ENCODE measurements around the gene FTH1.

The FTH1 gene

DNA sequence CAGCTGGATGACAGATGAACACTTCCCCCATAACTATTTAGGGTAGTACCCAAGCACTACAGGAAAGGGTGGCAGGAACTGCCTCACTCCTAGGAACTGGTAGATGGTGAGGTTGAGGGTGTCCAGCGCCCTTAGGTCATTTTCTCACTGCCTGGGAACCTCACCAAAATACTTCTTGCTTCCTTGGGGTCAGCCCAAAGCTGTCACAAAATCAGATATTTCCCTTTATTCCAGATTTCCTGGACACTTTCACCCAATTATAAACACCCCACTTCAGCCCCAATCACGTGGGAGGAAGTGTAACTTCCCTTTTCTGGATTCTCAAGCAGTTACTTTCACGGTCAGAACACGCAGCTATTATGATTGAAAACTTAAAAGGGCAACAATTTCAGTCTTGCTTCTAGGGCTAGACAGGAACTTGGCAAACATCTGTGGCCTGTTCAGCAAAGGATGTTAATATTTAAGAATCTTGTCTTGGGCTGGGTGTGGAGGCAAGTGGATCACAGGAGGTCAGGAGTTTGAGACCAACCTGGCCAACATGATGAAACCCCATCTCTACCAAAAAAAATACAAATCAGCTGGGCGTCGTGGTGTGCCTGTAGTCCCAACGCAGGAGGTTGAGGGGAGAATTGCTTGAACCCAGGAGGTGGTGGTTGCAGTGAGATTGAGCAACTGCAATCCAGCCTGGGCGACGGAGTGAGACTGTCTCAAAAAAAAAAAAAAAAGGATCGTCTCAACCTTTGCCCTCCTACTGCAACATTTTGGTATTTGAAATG is 4.0 kb downstream of the FTH1 start:
- H3K36me3 ChIP-seq (ENCODE audit: control insufficient read depth, insufficient read depth, low read length): peaks cover 5% of the 10 kb centered on the region
- no peaks in the 10 kb centered on the region for H3K9me3 ChIP-seq (ENCODE audit: control insufficient read depth, low read length)
- H3K4me1 ChIP-seq (ENCODE audit: control insufficient read depth, insufficient read depth, low read length): peaks cover 7% of the 10 kb centered on the region
- no peaks in the 10 kb centered on the region for H3K27me3 ChIP-seq (ENCODE audit: control insufficient read depth, insufficient read depth, low read length, poor library complexity, severe bottlenecking)
- no peak overlapping the region for H3K4me3 ChIP-seq (ENCODE audit: insufficient read depth, low read depth, low read length)
- H3K27ac ChIP-seq (ENCODE audit: insufficient read depth, low read depth, low read length, poor library complexity, severe bottlenecking): no peak overlapping the region
- 89 to 93% methylated on average over 9 to 10 of the region's 10 CpGs for WGBS, 2 experiments

DNA sequence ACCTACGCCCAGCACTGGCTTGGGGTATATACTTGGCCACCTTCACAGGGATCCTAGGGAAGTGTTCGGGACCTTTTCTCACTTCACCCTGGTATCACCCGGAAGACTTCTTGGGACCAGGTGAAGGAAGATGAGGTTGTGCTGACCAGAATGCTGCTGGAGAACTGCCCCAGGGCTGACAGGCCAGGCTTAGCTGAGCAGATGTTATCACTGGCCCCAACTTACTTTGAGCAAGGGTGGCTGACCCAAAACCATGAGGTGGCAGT is 4.5 kb downstream of the FTH1 start:
- Histone ChIP-seq H3K4me1 (ENCODE audit: control insufficient read depth, insufficient read depth, low read length) (peaks cover 7% of the 10 kb centered on the region), H3K9me3 (ENCODE audit: control insufficient read depth, low read length) (no peaks in the 10 kb centered on the region), H3K4me3 (ENCODE audit: insufficient read depth, low read depth, low read length) (no peak overlapping the region), H3K27me3 (ENCODE audit: control insufficient read depth, insufficient read depth, low read length, poor library complexity, severe bottlenecking) (no peaks in the 10 kb centered on the region), H3K27ac (ENCODE audit: insufficient read depth, low read depth, low read length, poor library complexity, severe bottlenecking) (no peak overlapping the region), H3K36me3 (ENCODE audit: control insufficient read depth, insufficient read depth, low read length) (peaks cover 5% of the 10 kb centered on the region)
- whole genome bisulfite sequencing, 2 experiments: 93 to 99% methylated on average over 3 of the region's 3 CpGs

DNA sequence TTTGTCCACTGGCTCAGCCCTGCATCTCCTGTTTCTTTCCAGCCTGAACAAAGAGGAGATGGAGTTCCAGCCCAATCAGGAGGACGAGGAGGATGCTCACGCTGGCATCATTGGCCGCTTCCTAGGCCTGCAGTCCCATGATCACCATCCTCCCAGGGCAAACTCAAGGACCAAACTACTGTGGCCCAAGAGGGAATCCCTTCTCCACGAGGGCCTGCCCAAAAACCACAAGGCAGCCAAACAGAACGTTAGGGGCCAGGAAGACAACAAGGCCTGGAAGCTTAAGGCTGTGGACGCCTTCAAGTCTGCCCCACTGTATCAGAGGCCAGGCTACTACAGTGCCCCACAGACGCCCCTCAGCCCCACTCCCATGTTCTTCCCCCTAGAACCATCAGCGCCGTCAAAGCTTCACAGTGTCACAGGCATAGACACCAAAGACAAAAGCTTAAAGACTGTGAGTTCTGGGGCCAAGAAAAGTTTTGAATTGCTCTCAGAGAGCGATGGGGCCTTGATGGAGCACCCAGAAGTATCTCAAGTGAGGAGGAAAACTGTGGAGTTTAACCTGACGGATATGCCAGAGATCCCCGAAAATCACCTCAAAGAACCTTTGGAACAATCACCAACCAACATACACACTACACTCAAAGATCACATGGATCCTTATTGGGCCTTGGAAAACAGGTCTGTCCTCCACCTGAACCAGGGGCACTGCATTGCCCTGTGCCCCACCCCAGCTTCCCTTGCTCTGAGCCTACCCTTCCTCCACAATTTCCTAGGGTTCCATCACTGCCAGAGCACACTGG is 5.0 kb downstream of the FTH1 start:
- Histone ChIP-seq H3K4me1 (ENCODE audit: control insufficient read depth, insufficient read depth, low read length) (peaks cover 7% of the 10 kb centered on the region), H3K27ac (ENCODE audit: insufficient read depth, low read depth, low read length, poor library complexity, severe bottlenecking) (no peak overlapping the region), H3K27me3 (ENCODE audit: control insufficient read depth, insufficient read depth, low read length, poor library complexity, severe bottlenecking) (no peaks in the 10 kb centered on the region), H3K36me3 (ENCODE audit: control insufficient read depth, insufficient read depth, low read length) (peaks cover 5% of the 10 kb centered on the region), H3K4me3 (ENCODE audit: insufficient read depth, low read depth, low read length) (no peak overlapping the region), H3K9me3 (ENCODE audit: control insufficient read depth, low read length) (no peaks in the 10 kb centered on the region)
- 89% methylated on average over 12 of the region's 12 CpGs for WGBS, 2 experiments

DNA sequence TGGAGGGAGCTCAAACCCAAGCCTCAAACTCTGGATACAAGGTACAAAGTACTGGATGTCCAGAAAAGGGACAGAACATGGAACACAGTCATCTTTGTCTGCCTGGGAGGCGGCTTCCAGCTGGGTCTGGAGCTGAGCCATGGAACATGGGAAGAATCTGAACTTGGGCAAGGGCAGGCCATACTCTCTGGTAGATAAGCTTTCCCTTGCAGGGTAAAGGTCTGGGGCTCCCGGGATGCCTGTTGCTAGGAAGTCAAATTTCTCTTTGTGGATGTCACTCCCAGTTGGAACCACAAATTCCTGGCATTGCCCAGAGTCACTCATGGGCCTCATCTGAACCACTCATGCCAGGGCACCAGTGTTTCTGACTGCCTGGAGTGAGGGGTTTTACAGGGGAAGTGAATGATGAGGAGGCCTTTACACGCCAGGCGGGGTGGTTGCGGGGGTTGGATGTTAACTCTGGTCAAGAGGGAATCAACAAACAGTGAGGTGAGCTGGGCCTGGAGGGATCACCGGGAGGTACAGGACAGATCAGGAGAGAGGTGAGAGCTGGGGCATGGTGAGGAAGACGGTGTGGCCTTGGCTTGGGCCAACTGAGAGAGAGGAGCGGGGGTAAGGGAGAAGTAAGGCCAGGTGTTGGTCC is 5.7 kb downstream of the FTH1 start:
- H3K27ac ChIP-seq (ENCODE audit: insufficient read depth, low read depth, low read length, poor library complexity, severe bottlenecking): no peak overlapping the region
- peaks cover 7% of the 10 kb centered on the region for H3K4me1 ChIP-seq (ENCODE audit: control insufficient read depth, insufficient read depth, low read length)
- H3K36me3 ChIP-seq (ENCODE audit: control insufficient read depth, insufficient read depth, low read length): peaks cover 5% of the 10 kb centered on the region
- WGBS, 2 experiments: 92 to 95% methylated on average over 8 of the region's 8 CpGs
- H3K9me3 ChIP-seq (ENCODE audit: control insufficient read depth, low read length): no peaks in the 10 kb centered on the region
- peaks cover 6% of the 10 kb centered on the region for H3K27me3 ChIP-seq (ENCODE audit: control insufficient read depth, insufficient read depth, low read length, poor library complexity, severe bottlenecking)
- H3K4me3 ChIP-seq (ENCODE audit: insufficient read depth, low read depth, low read length): no peak overlapping the region

DNA sequence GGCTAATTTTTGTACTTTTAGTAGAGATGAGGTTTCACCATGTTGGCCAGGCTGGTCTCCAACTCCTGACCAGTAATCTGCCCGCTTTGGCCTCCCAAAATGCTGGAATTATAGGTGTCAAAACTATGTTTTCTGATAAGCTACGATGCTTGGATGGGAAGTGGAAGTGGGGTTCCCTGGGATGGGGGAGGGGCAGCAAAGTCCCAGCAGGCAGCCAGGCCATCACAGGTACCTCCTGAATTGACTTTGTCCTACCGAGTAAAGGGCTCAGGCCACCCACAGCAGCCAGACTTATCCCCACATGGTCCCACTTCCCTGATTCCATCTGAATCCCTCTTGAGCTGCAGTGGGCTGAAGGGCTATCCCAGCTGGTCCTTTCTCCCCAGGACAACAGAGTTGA is 6.9 kb downstream of the FTH1 start:
- Histone ChIP-seq H3K27me3 (ENCODE audit: control insufficient read depth, insufficient read depth, low read length, poor library complexity, severe bottlenecking) (peaks cover 18% of the 10 kb centered on the region), H3K4me1 (ENCODE audit: control insufficient read depth, insufficient read depth, low read length) (peaks cover 4% of the 10 kb centered on the region), H3K9me3 (ENCODE audit: control insufficient read depth, low read length) (no peaks in the 10 kb centered on the region), H3K27ac (ENCODE audit: insufficient read depth, low read depth, low read length, poor library complexity, severe bottlenecking) (no peak overlapping the region), H3K36me3 (ENCODE audit: control insufficient read depth, insufficient read depth, low read length) (peaks cover 5% of the 10 kb centered on the region), H3K4me3 (ENCODE audit: insufficient read depth, low read depth, low read length) (no peak overlapping the region)
- whole genome bisulfite sequencing, 2 experiments: 81 to 86% methylated on average over 3 of the region's 3 CpGs

DNA sequence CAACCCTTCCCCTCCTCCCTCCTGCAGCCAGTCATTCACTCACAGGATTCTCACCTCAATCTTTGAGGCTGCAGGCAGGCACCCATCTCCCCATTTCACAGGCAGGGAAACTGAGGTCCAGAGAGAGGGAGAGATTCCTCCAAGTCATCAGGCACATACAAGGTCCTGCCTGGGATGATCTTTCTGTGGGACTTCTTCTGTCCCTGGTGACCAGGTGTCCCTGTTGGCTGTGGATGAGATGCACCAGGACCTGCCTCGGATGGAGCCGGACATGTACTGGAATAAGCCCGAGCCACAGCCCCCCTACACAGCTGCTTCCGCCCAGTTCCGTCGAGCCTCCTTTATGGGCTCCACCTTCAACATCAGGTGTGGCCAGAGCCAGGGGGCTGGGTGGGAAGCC is 7.8 kb downstream of the FTH1 start:
- H3K36me3 ChIP-seq (ENCODE audit: control insufficient read depth, insufficient read depth, low read length): no peaks in the 10 kb centered on the region
- peaks cover 26% of the 10 kb centered on the region for H3K27me3 ChIP-seq (ENCODE audit: control insufficient read depth, insufficient read depth, low read length, poor library complexity, severe bottlenecking)
- H3K4me3 ChIP-seq (ENCODE audit: insufficient read depth, low read depth, low read length): no peak overlapping the region
- no peaks in the 10 kb centered on the region for H3K9me3 ChIP-seq (ENCODE audit: control insufficient read depth, low read length)
- 94 to 96% methylated on average over 6 of the region's 6 CpGs for WGBS, 2 experiments
- H3K27ac ChIP-seq (ENCODE audit: insufficient read depth, low read depth, low read length, poor library complexity, severe bottlenecking): no peak overlapping the region
- peaks cover 5% of the 10 kb centered on the region for H3K4me1 ChIP-seq (ENCODE audit: control insufficient read depth, insufficient read depth, low read length)

DNA sequence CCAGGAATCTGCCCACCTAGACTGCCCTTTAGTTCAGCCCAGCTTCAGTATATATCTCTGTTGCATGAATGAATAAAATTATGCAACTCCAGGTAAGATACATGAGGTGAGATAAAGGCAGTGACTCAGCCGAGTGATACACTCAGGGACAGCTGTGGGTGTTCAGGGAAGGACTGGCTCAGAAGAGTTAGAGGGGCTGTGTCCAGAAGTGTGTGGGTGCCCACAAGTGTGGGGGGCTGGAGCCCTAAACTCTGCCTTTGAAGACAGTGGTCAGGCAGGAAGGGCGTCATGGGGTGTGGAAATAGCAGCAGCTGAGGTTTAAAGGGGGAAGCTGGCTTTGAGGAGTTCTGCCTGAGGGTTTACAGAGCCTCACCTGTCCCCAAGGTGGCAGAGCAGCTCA is 8.3 kb downstream of the FTH1 start:
- Histone ChIP-seq H3K27ac (ENCODE audit: insufficient read depth, low read depth, low read length, poor library complexity, severe bottlenecking) (no peak overlapping the region), H3K27me3 (ENCODE audit: control insufficient read depth, insufficient read depth, low read length, poor library complexity, severe bottlenecking) (peaks cover 32% of the 10 kb centered on the region), H3K9me3 (ENCODE audit: control insufficient read depth, low read length) (no peaks in the 10 kb centered on the region), H3K36me3 (ENCODE audit: control insufficient read depth, insufficient read depth, low read length) (no peaks in the 10 kb centered on the region), H3K4me3 (ENCODE audit: insufficient read depth, low read depth, low read length) (no peak overlapping the region), H3K4me1 (ENCODE audit: control insufficient read depth, insufficient read depth, low read length) (peaks cover 5% of the 10 kb centered on the region)
- WGBS, 2 experiments: 57 to 67% methylated on average over 2 of the region's 2 CpGs

DNA sequence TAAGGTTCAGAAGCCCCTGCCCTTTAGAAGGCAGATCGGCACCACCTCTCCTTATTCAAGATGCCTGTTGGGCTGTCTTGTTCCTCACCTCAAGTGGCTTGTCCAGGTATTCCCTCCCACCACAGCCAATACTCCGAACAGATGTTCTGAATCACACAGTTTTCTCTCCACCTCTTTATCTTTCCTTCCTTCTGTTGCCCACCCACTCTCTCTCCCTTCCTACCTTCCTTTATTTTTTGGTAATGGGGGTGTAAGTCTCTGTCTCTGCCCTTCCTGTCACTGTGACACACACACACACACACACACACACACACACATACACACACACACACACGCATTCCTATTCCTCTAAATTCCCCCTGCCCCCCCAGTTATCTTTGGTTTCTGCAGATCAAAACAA is 8.8 kb downstream of the FTH1 start:
- WGBS, 2 experiments: 71 to 79% methylated on average over 3 of the region's 3 CpGs
- no peaks in the 10 kb centered on the region for H3K9me3 ChIP-seq (ENCODE audit: control insufficient read depth, low read length)
- H3K4me1 ChIP-seq (ENCODE audit: control insufficient read depth, insufficient read depth, low read length): peaks cover 5% of the 10 kb centered on the region
- no peak overlapping the region for H3K27ac ChIP-seq (ENCODE audit: insufficient read depth, low read depth, low read length, poor library complexity, severe bottlenecking)
- H3K4me3 ChIP-seq (ENCODE audit: insufficient read depth, low read depth, low read length): no peak overlapping the region
- peaks cover 36% of the 10 kb centered on the region for H3K27me3 ChIP-seq (ENCODE audit: control insufficient read depth, insufficient read depth, low read length, poor library complexity, severe bottlenecking)
- H3K36me3 ChIP-seq (ENCODE audit: control insufficient read depth, insufficient read depth, low read length): no peaks in the 10 kb centered on the region

DNA sequence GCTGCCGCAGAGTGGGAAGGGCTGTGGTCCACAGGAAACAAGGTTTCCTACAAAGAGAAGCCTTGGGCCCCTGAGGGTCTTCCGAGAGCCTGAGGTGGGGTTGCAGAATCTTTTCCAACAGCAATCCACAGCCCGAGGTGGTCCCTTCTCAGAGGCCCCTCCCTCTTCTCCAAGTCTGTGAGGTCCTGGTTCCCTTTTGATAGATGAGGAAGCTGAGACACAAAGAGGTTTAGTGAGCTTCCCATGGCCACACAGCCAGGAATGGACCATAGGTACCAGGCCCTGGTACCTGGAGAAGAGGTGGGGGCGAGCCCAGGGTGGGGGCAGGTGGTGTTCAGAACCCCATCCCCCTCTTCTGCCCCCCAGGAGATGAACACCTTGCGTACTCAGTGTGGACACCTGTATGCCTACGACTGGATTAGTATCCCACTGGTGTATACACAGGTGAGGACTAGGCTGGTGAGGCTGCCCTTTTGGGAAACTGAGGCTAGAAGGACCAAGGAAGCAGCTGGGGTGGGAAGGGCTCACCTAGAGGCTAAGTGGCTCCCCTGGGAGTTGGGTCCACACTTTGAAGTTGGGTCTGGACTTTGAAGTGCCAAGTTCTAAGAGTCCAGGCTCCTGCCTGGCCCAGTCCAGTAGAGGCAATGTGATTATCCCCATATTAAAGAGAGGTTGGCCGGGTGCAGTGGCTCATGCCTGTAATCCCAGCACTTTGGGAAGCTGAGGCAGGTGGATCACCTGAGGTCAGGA is 10.2 kb downstream of the FTH1 start:
- Histone ChIP-seq H3K27me3 (ENCODE audit: control insufficient read depth, insufficient read depth, low read length, poor library complexity, severe bottlenecking) (peaks cover 36% of the 10 kb centered on the region), H3K4me3 (ENCODE audit: insufficient read depth, low read depth, low read length) (no peak overlapping the region), H3K27ac (ENCODE audit: insufficient read depth, low read depth, low read length, poor library complexity, severe bottlenecking) (no peak overlapping the region), H3K9me3 (ENCODE audit: control insufficient read depth, low read length) (no peaks in the 10 kb centered on the region), H3K36me3 (ENCODE audit: control insufficient read depth, insufficient read depth, low read length) (no peaks in the 10 kb centered on the region), H3K4me1 (ENCODE audit: control insufficient read depth, insufficient read depth, low read length) (peaks cover 5% of the 10 kb centered on the region)
- 91 to 92% methylated on average over 7 of the region's 7 CpGs for WGBS, 2 experiments

Measured in ectodermal cell (in vitro differentiated cells).